HG02610 (cell line): ENCODE results near the gene NEURL4.

Source experiments
- ATAC-seq: cut with Tn5 transposase; IDR thresholded peaks from one replicate; pipeline ENCODE4 v1.9.1; 2021; ENCODE audit warnings: mild to moderate bottlenecking, moderate library complexity; ENCODE audit not compliant: unreplicated experiment

NEURL4 gene

GRCh38 chr17:7306911-7307685 is 22.0 kb downstream of the NEURL4 start, which contains the start of gene EIF5A:
Gene EIF5A (plus strand): TSS chr17:7307628. CDS start chr17:7309636, 2,008 bp downstream.
- peak; percentile 71 for ATAC-seq

GRCh38 chr17:7304179-7304578 is 25.0 kb downstream of the NEURL4 start:
- ATAC-seq: no peak

GRCh38 chr17:7296189-7296861 is 32.8 kb downstream of the NEURL4 start:
- ATAC-seq: no peak

GRCh38 chr17:7295230-7296180 is 33.6 kb downstream of the NEURL4 start:
- ATAC-seq: no peak

GRCh38 chr17:7294614-7295153 is 34.5 kb downstream of the NEURL4 start, which contains the start of gene YBX2:
Gene YBX2 (minus strand): TSS chr17:7294639. CDS start chr17:7294500, 139 bp downstream.
- no peak for ATAC-seq

- no peak for ATAC-seq
Measured at GRCh38 chr17:7293816-7294613, 35.1 kb downstream of the NEURL4 start.

- no peak for ATAC-seq
Measured at GRCh38 chr17:7293159-7293558, 36.0 kb downstream of the NEURL4 start.

- no peak for ATAC-seq
Measured at GRCh38 chr17:7292729-7293128, 36.4 kb downstream of the NEURL4 start.

GRCh38 chr17:7292194-7292593 is 36.9 kb downstream of the NEURL4 start:
- no peak for ATAC-seq

GRCh38 chr17:7290685-7291084 is 38.5 kb downstream of the NEURL4 start:
- ATAC-seq: no peak

- no peak for ATAC-seq
Measured at GRCh38 chr17:7290166-7290565, 39.0 kb downstream of the NEURL4 start.

- no peak for ATAC-seq
Measured at GRCh38 chr17:7289256-7290032, 39.7 kb downstream of the NEURL4 start.

- no peak for ATAC-seq
Measured at GRCh38 chr17:7285679-7286078, 43.5 kb downstream of the NEURL4 start.

GRCh38 chr17:7284911-7285310 is 44.2 kb downstream of the NEURL4 start:
- ATAC-seq: no peak

GRCh38 chr17:7283471-7284216 is 45.5 kb downstream of the NEURL4 start:
- no peak for ATAC-seq

- no peak for ATAC-seq
Measured at GRCh38 chr17:7282752-7283321, 46.3 kb downstream of the NEURL4 start.

- no peak for ATAC-seq
Measured at GRCh38 chr17:7281953-7282751, 47.0 kb downstream of the NEURL4 start.
